Midbrain (tissue), 1 donor: ENCODE measurements around the gene SLCO1B3.

Experiments used
- DNase-seq: peaks from one replicate; lab custom pipeline; 2025; lab: John Stamatoyannopoulos, UW

Gene SLCO1B3

DNA sequence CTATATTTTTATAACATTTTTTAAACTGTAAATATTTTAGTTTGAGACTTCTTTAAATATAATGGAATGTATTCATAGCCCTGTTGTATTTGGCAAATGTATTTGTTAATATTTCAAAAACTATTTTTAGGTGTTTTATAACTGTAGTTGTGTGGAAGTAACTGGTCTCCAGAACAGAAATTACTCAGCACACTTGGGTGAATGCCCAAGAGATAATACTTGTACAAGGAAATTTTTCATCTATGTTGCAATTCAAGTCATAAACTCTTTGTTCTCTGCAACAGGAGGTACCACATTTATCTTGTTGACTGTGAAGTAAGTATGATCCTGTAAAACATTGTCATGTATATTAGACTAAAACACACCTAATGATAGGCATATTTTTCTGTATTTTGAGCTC, 72.8 kb downstream of the SLCO1B3 start:
- no peak for DNase-seq

DNA sequence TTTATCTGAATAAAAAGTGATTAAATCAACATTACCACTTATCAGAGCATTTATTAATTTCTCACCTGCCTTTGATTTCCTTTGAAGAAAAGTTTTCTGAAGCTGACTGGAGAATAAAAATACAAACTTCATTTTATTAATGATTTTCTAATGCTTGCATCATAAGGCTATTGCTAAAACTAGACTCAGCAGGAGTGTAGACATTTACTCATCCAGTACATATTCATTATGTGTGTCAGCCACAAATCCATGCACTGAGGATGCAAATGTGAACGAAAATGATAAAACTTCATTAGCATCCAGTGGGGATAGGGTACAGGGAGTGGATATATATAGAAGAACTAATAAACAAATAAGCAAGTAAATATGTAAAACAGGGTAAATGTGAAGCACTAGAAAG, 74.6 kb downstream of the SLCO1B3 start:
- DNase-seq: no peak

- DNase-seq: no peak
Measured at GRCh38 chr12:20885552-20885951, 75.0 kb downstream of the SLCO1B3 start.

GRCh38 chr12:20917269-20917668, 106.8 kb downstream of the SLCO1B3 start:
- DNase-seq: no peak

DNA sequence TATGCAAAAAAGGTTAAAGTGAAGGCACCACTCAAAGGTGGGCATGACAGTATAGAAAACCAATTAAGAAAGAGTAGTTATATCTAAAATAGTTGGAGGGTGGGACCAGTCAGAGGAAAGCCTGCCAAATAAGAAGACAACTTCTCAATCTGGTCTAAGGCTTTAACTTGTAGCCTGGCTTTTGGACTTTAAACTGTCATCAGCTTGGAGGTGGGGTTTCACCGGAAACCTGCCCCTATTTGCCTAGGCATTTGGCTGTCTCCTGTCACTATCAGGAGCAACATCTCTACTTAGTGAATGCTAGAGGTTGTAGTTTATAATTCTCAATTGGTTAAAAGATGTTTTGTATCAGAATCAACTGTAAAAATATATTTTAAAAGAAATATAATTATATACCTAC, 107.3 kb downstream of the SLCO1B3 start:
- DNase-seq: no peak

GRCh38 chr12:20931894-20932293, 121.4 kb downstream of the SLCO1B3 start:
- DNase-seq: no peak

DNA sequence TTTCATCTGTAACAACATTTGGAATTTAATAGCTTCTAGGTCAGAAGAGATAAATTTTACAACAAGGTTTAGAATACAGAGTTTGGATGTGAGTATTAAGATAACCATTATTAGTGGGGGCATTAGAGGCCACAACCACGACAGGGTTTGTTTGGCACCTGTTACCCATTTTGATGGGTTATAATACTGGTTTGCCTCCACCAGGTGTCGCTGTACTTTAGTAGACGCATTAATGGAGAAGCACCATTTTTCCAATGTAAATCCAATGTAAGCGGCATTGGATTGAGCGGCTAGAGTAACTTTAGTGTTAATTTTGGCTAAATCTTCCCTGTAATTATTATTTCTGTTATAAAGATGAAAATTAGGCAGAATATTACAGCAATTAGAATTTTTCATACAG, 136.2 kb downstream of the SLCO1B3 start:
- DNase-seq: no peak

GRCh38 chr12:20950248-20950647, 139.7 kb downstream of the SLCO1B3 start:
- no peak for DNase-seq

DNA sequence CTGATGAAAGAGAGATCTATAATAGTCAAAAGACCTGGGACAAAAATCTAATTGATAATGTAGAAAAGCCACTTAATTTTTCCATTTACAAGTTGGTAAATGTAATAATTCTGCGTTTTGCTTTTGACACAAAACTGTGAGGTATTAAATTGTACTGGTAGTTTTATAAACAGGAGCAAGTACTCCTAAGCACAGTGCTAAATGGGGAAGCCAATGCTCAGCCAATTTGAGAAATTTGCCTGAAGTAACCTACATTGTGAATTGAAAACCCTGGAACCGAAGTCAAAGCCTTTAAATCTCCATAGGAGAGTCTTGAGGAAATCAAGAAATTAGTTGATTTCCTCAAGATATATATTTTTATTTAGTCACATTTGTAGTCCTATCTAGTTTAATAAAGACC, 152.8 kb downstream of the SLCO1B3 start:
- DNase-seq: no peak

DNA sequence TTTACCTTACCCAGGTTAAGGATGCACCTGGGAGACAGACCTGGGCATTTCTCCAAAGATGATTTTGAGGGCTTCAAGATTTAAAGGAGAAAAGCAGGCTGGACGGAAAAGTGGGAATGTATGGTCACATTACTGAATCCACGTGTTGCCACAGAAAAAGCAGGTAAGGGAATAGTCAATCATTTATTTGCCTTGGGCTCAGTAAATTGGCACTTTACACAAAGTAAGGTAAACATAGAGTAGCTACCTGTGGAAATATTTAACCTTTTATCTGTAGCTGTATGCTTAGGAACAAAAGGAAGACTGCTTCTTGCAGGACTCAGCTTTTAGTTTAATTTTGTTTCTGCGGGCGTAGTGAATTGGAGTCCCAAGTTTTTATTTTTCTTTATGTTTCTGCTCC, 153.3 kb downstream of the SLCO1B3 start:
- DNase-seq: no peak
